ENCODE data around the gene CLK2.

Gene CLK2

DNA sequence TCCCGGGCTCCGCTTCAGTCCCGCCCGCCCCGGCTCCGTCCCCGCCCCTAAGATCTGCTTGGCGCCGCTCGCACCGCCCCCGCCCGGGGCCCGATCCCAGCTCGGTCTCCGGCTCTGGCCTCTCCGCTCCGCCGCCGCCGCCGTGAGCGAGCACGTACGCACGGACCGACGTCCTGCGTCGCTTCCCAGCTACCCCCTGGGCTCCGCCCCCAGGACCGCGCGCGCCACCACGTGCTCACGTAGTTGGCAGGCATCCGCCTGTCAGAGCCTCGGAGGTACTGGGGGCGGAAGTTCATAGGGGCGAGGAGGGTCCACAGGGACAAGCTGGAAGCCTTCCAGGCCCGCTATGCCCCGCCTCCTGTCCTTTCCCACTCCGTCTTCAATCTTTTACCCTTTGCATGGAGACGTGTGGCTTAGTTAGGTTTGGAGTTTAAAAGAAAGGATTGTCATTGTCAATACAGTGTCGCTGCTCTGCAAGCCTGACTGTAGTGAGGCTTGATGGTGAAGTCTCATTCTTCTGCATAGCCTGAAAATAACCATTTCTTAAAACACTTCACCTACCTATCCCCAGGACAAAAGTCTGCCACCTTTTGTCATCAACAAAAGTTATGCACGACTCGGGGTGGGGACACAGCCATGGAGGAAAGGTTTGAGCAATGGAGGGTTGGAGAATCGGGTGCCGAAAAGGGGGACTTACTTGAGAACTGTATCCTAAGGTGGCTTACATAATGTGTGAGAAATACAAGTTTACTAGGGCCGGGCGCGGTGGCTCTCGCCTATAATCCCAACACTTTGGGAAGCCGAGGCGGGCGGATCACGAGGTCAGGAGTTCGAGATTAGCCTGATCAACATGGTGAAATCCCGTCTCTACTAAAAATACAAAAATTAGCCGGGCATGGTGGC is at the start of gene CLK2:
Gene CLK2 (minus strand): TSS at position 162 of the 903 bp plus-strand sequence. CDS start 2,527 bp downstream, outside the sequence.
- DNase-seq, result peak; percentile 98

DNA sequence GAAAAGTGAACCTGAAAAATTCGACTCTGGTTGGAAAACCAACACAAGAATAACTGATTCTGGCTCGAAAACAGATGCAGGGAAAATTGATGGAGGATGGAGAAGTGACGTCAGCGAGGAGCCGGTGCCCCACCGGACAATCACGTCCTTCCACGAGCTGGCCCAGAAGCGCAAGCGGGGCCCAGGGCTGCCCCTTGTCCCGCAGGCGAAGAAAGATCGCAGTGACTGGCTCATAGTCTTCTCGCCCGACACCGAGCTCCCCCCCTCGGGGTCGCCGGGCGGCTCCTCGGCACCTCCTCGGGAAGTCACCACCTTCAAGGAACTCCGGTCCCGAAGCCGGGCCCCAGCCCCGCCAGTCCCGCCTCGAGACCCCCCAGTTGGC is 49.3 kb upstream of the CLK2 start:
- DNase-seq, result peak; percentile 13

DNA sequence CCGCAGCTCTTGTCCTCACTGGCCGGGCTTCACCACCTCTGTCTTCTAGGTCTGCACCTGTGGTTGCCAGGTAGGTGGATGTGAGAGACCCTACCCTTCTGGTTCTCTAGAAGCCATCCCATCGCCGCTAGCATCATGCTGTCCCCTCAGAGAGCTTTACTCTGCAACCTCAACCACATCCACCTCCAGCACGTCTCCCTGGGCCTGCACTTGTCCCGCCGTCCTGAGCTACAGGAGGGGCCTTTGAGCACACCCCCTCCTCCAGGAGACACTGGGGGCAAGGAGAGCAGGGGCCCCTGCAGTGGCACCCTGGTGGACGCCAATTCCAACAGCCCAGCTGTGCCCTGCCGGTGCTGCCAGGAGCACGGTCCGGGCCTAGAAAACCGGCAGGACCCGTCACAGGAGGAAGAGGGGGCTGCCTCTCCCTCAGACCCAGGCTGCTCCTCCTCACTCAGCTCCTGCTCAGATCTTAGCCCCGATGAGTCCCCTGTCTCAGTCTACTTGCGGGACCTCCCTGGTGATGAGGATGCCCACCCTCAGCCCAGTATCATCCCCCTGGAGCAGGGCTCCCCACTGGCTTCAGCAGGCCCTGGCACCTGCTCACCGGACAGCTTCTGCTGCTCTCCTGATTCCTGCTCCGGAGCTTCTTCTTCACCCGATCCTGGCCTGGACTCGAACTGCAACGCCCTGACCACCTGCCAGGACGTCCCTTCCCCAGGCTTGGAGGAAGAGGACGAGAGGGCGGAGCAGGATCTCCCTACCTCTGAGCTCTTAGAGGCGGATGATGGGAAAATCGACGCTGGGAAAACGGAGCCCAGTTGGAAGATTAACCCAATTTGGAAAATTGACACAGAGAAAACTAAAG is 48.6 kb upstream of the CLK2 start:
- no peak for DNase-seq

GRCh38 chr1:155320661-155321617 is 47.6 kb upstream of the CLK2 start, which contains the start of gene RUSC1:
Gene RUSC1, plus strand, starts transcription at chr1:155320894. Its CDS starts 880 bp downstream, at chr1:155321774.
- peak; percentile 73 for DNase-seq

GRCh38 chr1:155320252-155320651 is 46.9 kb upstream of the CLK2 start:
- DNase-seq, result no peak

- no peak for DNase-seq
Measured at GRCh38 chr1:155319536-155319935, 46.2 kb upstream of the CLK2 start.

DNA sequence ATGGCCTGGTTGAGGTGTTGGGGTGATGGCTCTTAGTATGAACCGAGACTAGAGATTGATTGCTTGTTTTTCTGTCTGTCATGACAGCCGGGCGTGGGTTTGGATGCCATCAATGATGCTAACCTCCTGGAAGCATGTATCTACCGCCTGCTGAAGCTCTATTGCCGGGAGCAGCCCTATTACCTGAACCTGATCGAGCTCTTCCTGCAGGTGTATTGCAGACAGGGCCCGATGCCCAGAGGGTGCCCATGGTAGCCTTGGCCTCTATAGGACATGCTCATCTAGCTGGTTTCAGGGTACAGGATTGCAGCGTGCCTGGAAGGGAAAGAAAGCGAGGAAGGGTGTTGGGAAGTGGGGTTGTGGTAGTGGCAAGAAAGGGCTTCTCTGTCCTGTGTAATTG is 44.8 kb upstream of the CLK2 start:
- DNase-seq, result no peak

DNA sequence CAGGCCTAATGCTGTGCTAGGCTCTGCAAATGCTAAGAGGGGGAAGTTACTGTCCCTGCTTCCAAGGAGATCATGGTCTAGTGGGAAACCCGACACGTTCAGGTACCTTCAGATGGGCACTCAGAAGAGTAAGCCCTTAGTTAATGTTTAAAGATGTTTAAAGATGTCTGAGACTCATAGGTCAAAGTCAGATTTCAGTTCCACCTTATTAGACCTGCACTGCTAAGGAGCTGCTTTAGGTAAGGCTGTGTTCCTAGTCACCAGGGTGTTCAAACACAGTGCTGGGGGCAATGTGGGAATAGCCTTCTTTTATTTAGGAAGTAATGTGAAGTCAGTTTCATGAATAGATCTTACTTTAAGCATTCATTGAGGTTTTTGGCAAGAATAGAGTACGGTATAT is 43.6 kb upstream of the CLK2 start:
- no peak for DNase-seq

- DNase-seq, result no peak
Measured at GRCh38 chr1:155313261-155313660, 40.0 kb upstream of the CLK2 start.

DNA sequence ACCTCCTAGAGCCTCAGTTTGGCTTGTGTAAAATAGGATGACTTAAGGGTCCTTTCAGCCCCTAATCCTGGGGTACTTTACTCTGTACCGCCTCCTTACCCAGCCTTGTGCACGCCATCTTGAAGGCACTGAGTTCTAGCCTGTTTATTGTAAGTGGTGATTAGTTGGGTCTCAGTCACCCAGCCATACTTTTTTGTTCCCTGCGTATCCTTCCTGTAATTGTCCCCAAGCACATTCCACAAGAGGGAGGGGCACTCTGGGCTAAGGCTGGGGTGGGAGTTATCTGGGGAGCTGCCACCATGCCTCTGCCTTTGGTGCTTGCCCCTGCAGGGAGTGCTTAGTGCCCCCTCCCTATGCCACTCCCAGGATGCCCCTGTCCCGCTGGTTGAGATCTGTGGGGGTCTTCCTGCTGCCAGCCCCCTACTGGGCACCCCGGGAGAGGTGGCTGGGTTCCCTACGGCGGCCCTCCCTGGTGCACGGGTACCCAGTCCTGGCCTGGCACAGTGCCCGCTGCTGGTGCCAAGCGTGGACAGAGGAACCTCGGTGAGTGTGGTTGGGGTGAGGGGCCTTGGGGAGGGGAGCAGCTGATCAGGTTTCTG is 36.2 kb upstream of the CLK2 start:
- DNase-seq, result peak; percentile 4

- peak; percentile 99 for DNase-seq
Measured at GRCh38 chr1:155308493-155309422, 35.5 kb upstream of the CLK2 start, which contains the start of gene FDPS. Gene FDPS, plus strand, starts transcription at chr1:155308866. Its CDS starts 924 bp downstream, at chr1:155309790.

DNA sequence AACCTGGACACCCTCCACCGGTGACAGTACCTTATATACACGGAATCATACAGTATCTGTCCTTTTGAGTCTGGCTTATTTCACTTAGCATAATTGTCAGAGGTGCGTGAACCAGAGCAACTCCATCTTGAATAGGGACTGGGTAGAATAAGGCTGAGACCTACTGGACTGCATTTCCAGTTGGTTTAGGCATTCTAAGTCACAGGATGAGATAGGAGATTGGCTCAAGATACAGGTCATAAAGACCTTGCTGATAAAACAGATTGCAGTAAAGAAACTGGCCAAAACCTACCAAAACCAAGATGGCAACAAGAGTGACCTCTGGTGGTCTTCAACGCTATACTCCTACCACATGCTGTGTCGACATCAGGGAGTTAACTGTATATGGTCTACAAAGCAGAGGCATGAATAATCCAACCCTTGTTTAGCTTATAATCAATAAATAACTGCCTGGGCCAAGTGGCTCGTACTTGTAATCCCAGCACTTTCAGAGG is 34.0 kb upstream of the CLK2 start:
- no peak for DNase-seq

DNA sequence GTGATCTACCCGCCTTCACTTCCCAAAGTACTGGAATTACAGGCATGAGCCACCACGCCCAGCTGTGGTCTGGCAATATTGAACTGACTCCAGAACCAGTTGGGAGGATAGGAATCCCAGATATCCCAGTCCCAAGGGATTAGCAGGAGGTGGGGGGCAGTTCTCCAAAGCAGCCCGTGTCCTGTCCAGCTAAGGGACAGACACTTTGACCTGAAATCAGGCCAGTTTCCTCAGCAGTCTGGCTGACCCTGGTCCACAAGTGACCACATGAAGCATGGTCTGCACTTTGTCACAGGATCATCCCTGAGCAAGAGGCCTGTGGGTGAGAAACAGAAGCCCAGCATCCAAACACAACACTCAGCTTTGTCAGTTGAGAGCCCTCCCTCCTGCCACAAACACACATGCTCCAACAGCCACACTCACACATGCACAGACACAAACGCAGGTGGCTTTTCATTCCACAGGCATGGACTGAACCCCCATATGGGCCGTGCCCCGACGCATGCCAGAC is 32.6 kb upstream of the CLK2 start:
- DNase-seq, result no peak

- no peak for DNase-seq
Measured at GRCh38 chr1:155304558-155305063, 31.3 kb upstream of the CLK2 start.

DNA sequence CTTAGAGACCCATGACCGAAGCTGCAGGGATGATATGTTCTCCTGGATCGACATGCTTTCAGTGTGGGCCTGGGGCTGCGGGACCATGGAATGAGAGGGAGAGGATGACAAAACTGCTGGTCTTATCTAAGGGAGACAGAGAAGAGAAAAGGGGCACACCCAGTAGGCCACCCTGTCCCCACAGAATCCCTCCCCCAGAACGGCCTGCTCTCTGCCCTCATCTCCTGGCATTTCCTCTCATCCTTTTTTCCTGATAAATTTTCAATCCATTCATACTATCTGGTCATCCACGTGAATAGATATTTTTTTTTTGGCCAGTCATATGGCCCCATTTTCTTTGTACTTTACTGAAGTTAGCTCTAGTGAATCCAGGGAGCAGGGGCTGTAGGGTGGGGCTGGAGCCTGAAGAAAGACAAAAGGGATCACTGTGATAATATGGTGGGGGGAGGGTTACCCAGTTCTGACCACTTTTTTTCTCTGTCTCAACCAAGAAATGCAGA is 28.1 kb upstream of the CLK2 start, which contains the start of gene PKLR:
Gene PKLR (minus strand): TSS at position 97 of the 500 bp plus-strand sequence. CDS start 43 bp downstream, at position 54.
- DNase-seq, result no peak

DNA sequence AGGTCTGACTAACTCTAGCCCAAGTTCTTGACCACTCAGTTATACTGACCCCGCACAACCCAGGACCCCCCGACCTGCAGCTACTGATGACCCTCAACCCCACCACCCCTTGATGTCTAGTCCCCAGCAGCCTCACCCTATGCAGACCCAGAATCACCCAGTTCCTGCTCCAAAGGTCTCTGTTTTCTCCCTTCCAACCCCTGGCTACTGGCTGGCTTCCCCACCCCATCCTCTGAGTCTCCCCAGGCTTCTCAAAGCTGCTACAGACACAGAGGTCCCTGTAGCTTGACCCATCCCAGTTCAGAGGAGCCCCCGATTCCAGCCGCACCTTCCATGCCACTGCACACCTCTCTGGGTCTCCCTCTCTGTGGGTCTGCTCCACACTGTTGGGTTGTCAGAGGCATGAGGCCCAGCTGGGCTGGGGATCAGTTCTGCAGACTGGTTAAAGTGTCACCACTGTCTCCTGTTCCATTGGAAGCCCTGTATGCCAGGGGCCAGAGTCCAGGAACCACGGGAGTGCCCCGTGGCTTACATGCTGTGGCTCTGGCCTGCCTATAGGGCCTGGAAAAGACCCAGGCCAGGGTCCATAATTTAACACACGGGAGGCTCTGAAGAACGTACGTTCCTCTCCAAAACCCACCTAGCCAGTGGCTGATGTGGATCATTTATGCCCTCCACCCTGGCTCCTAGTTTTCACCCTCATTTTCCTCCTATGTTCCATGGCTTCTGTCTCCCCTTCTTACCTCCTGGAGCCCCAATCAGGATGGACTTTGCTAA is 27.4 kb upstream of the CLK2 start:
- DNase-seq, result no peak

GRCh38 chr1:155300024-155300423 is 26.7 kb upstream of the CLK2 start:
- DNase-seq, result no peak

- DNase-seq, result no peak
Measured at GRCh38 chr1:155297384-155297783, 24.1 kb upstream of the CLK2 start.

GRCh38 chr1:155296661-155297060 is 23.4 kb upstream of the CLK2 start:
- no peak for DNase-seq
